GM21526 (cell line): ENCODE measurements around the gene FAU.

Experiments used
- ATAC-seq: cut with Tn5 transposase; IDR thresholded peaks from one replicate; pipeline ENCODE4 v1.9.1; 2021; ENCODE audit warnings: moderate library complexity; ENCODE audit not compliant: unreplicated experiment, low FRiP score

The FAU gene

DNA sequence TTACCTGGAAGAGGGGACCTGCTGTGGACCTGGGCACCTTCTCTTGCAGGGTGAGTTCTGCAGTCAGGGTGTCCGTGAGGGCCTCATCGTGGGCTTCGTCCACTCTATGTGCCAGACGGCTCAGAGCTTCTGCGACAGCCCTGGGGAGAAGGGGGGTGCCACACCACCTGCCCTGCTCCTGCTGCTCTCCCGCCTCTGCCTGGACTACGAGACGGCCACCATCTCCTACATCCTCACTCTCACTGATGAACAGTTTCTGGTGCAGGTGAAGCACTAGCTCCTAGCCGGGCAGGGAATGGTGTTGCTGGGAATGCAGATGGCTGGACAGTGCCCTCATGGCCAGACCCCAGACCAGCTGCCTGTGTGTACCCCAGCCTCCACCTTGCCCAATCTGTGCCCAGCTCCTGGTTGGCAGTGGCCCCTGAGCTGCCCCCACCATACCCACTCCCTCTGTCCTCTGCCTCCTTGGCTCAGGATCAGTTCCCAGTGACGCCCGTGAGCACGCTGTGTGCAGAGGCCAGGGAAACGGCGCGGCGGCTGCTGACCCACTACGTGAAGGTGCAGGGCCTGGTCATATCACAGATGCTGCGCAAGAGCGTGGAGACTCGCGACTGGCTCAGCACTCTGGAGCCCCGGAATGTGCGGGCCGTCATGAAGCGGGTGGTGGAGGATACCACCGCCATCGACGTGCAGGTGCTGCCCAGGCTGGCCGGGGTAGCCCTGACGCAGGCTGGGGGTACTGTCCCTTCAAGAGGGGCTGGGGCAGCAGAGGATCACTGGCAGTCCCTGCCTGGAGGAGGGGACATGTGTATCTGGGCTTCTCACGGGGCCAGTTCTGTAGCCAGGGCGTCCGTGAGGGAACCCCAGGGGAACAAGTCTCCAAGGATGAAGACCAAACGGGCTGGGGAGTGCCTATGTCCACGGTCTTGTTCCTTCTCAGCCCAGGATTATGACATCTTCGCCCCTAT lies 12.4 kb downstream of the FAU start:
- ATAC-seq, result no peak

DNA sequence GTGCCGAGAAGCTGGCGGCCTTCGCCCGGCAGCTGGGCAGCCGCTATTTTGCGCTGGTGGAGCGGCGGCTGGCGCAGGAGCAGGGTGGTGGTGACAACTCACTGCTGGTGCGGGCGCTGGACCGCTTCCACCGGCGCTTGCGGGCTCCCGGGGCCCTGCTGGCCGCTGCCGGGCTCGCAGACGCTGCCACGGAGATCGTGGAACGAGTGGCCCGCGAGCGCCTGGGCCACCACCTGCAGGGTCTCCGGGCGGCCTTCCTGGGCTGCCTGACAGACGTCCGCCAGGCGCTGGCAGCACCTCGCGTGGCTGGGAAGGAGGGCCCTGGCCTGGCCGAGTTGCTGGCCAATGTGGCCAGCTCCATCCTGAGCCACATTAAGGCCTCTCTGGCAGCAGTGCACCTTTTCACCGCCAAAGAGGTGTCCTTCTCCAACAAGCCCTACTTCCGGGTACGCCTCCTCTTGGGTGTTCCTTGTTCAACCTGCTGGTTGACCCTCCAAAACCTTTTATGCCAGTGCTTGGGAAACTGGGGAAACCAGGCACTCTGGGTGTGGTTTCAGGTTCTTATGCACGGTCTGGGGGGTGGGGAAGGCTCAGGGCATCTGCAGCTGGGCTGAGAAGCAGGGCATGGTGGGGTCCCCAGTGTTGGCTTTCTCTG lies 13.3 kb downstream of the FAU start:
- ATAC-seq, result no peak

DNA sequence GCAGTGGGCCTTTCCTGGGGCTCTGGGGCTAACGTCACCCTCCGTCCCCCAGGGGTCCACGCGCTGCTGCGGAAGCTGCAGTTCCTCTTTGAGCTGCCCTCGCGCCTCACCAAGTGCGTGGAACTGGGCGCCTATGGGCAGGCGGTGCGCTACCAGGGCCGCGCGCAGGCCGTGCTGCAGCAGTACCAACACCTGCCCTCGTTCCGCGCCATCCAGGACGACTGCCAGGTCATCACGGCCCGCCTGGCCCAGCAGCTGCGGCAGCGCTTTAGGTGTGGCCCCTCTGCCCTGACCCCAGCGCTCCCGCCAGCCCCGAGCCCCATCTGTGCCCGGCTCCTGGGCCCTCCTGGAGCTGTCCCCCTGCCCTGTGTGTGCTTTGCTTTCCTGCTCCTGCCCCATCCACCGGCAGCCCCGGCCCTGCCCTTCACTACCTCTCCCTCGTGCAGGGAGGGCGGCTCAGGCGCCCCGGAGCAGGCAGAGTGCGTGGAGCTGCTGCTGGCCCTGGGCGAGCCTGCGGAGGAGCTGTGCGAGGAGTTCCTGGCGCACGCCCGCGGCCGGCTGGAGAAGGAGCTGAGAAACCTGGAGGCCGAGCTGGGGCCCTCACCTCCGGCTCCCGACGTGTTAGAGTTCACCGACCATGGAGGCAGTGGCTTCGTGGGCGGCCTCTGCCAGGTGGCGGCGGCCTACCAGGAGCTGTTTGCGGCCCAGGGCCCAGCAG lies 14.0 kb downstream of the FAU start:
- no peak for ATAC-seq

DNA sequence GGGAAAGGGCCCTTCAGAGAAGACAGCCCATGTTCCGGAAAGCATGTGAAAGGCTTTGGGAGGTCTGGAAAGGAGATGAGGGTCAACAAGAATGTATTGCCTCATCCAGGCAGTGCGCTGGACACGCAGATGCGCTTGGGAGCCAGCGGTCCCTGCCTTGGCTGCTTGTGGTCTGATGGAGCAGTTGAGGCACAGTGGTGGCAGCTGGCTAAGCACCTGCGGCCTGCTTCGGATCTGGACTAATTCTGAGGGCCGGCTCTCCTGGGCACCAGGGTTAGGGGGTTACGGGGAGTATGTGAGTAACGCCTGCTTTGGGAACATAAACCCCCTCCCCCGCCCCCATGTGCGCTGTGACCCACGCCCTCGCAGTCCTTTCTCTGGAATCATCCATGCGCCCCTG lies 14.9 kb downstream of the FAU start:
- no peak for ATAC-seq

DNA sequence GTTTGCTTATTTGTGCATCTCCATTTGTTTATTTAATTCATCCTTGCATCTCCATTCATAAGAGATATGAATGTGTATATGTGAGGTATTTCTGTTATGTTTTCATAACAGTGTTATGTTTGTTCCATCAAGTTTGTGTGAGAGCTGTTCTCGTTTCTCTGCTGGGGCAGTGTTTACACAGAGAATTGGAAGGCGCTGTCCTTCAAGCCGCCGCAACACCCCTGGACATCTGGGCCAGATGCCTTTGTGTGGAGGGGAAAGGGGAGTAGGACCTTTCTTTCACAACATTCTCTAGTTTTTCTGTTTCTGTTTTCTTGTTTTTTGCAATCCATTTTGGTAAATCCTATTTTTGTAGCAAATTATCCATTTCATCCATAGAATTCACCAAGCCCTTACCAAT lies 17.3 kb downstream of the FAU start:
- no peak for ATAC-seq

DNA sequence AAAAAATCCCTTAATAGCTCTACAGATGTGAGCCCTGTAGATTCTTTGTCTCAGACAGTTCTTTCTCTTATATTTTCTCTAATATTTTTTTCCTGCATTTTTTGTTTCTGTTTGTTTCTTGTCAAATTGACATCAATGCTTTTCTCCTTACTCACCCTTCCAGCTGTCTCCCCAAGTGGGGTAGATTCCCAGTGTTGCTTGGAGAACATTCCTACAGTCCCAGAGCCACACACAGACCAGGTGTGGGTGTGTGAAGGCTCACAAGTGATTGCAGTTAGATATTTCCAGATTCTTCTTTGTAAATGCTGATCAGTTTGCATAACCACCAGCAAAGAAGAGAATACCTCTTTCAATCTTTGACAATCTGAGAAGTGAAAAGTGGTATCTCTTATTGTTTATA lies 18.5 kb downstream of the FAU start:
- ATAC-seq, result no peak

DNA sequence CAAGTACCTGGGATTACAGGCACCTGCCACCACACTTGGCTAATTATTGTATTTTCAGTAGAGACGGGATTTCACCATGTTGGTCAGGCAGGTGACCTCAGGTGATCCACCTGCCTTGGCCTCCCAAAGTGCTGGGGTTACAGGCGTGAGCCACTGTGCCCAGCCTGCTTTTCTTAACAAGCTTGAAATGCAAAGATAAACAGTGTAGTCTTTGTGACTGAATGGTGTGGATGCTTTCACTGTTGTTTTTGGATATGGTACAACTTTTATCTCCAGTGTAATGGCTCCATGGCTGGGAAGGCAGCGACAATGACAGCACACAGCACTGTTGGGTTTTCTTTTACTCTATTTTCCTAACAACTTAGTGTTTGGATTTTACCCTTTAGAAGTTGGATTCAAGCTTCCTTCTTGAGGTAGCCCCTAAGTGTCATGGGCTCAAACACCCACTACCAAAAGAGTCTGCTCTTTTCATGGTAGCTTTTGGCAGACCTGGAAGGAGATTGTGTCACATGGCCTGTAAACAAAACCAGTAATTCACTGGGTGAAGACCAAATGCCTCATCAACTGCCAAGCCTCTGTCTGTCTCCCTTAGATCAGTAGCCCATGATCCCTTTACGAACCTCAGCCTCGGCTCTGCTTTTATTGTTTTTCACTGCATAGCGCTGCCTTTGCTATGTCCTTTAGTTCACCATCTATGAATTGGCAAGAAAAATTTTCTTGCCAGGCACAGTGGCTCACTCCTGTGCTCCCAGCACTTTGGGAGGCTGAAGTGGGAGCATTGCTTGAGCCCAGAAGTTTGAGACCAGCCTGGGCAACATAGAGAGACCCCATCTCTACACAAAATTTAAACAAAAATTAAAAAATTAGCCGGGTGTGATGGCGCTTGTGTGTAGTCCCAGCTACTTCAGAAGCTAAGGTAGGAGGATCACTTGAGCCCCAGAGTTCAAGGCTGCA lies 19.5 kb downstream of the FAU start:
- no peak for ATAC-seq

DNA sequence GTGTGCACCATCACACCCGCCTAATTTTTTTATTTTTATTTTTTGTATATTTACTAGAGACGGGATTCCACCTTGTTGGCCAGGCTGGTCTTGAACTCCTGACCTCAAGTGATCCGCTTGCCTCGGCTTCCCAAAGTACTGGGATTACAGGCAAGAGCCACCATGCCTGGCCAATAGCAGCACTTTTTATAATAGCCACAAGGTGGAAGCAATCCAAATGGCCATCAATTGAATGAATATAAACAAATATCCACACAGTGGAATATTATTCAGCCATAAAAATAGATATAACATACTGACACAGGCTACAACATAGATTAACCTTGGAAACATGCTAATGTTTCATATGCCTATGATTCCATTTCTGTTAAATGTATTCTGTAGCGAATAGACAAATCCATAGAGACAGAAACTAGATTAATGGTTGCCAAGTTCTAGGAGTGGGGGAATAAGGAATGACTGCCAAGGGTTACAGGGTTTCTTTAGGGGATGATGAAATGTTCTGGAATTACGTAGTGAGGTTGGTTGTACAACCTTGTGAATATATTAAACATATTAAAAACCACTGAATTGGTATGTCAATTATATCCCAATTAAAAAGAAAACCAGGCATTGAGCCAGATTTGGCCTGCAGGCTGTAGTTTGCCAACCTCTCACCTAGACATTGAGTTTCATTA lies 21.1 kb downstream of the FAU start:
- ATAC-seq, result no peak

DNA sequence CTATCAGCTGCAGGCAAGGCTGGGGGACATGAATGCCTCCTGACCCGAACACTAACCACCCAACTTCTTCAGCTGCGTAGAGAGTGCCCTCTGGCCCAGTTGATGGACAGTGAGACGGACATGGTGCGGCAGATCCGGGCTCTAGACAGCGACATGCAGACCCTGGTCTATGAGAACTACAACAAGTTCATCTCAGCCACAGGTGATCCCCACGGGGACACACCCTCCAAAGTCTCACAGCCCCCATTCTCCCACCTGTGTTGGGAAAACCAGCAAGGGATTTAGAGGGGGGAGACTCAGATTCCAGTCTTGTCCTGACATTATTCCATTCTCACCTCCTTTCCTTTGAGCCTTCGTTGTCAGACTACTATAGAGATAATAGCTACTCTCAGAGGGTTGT lies 25.0 kb downstream of the FAU start:
- ATAC-seq, result no peak

DNA sequence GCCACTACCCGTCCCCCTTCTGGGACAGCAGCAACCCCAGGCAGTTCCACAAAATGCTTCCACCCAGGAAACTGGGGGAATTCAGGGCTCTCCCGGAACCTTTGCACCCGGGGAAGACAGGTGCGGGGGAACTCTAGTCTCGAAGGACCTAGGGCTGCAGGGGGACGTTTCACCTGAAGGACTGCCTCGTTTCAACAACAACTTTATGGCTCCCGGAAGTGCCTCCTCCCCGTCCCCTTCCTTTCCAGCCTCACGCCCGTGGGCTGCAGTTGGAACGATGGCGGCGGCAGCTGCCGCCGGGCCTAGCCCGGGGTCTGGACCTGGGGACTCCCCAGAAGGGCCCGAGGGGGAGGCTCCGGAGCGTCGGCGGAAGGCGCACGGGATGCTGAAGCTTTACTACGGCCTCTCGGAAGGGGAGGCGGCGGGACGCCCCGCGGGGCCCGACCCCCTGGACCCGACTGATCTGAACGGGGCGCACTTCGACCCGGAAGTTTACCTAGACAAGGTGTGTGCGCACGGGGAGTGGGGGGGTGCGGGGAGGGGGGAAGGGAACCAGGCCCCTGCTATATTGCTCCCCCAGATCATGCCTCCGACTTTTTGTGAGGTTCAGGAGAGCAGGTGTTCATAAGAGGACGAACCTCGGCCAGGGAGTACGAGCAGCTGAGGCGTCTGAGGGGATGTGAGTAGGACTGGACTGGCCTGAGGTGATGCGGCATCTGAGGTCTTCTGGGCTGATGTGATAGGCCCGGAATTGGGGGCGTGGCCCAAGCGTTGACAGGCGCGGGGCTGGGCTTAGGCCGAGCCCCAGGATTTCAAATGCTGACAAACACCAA lies 25.7 kb downstream of the FAU start, which contains the start of gene VPS51:
Gene VPS51 (plus strand): TSS at position 241 of the 833 bp plus-strand sequence. CDS start 37 bp downstream, at position 278.
- ATAC-seq, result peak; percentile 66

DNA sequence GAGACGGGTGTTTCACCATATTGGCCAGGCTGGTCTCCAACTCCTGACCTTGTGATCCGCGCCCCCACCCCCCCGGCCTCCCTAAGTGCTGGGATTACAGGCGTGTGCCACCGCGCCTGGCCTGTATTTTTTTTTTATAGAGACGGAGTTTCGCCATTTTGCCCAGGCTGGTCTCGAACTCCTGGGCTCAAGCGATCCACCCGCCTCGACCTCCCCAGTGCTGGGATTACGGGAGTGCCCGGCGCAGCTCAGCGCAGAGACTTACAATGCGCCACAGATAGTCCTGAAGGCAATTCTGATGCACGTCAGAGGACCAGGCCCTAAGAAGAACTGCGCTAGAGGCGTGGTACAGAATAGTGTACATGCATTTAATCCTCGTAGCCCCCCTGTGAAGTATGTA lies 26.5 kb downstream of the FAU start:
- ATAC-seq, result no peak

DNA sequence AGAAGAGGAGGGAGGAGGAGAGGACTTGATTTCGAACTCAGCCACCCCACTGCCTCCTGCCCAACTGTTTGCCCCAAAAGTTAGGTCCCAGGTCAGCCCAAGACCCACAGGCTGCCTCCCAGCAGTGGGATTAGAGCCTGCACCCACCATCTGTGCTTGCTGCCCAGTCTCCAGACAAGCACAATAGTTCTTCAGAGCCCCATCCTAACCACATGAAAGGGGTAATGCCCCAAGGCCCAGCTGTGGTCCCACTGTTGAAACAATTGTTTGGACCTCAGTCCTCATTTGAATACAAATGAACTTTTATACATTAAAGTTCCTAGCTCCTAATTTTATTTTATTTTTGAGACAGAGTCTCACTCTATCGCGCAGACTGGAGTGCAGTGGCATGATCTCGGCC lies 31.3 kb downstream of the FAU start:
- ATAC-seq, result no peak

DNA sequence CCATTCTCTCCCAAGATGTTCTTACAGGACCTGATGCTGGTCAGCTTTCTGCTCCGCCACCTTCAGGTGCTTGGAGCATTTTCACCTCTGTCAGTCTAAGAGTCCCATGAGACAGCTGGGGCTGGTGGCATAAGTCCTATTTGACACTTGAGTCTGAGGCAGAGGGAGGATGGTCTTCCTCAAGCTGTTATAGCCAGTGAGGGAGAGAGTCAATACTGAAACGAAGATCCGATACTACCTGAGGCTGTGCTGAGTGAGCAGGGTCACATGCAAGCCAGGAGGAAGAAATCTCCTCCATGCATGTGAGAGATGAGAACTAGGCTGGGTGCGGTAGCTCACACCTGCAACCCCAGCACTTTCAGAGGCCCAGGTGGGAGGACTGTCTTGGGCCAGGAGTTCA lies 32.3 kb downstream of the FAU start:
- no peak for ATAC-seq

DNA sequence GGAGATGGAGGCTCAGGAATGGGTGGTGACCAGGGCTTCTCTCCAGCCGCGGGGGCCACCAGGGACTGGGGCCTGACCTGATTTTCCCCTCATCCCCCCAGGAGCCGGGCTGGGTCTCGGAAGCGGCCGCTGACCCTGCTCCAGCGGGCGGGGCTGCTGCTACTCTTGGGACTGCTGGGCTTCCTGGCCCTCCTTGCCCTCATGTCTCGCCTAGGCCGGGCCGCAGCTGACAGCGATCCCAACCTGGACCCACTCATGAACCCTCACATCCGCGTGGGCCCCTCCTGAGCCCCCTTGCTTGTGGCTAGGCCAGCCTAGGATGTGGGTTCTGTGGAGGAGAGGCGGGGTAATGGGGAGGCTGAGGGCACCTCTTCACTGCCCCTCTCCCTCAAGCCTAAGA lies 34.1 kb downstream of the FAU start:
- no peak for ATAC-seq

DNA sequence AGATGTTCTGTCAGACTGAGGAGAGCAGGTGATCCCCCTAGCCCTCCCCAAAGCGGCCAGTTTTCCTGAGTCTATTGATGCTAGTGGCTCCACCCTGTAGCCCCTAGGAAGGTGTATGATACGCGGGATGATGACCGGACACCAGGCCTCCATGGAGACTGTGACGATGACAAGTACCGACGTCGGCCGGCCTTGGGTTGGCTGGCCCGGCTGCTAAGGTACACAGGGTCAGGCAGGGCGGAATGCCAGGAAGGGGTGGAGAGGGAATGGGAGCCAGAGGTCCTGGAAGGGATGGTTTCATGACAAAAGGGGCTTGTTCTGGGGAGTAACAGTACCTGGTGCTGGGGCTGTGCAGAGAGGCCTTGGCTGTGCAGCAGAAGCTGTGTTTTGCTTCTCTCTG lies 34.7 kb downstream of the FAU start:
- ATAC-seq, result no peak

DNA sequence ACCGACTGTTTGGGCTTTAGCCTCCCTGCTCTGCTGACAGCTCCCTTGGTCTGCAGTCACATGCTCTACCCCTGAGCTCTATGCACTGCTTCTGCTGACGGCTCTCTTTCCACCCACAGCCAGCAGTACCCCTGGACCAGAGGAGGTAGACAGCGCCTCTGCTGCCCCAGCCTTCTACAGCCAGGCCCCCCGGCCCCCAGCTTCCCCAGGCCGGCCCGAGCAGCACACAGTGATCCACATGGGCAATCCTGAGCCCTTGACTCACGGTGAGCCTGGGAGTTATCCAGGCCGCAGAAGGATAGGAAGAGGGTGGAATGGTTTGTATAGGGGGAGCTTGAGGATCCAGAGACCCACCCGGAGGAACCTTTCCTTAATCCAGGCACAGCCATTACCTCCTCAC lies 35.1 kb downstream of the FAU start:
- no peak for ATAC-seq

DNA sequence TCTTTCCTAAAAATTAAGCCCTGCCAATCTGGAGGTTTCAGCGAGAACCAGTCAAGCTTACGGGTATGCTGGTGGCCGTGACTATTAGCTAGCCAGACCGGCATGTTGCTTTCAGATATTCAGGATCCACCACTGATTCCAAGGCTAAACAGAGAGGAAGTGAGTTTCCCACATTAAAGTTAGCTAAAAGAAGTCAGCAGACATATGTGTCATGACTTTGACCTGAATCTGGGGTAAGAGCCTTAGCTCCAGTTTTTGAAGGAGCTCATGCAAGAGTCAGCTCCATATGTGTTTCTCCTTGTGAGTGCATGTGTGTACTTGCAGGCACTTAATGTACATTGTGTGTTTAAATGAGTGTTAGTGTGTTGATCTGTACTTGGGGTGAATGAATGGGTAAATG lies 36.5 kb downstream of the FAU start:
- no peak for ATAC-seq

DNA sequence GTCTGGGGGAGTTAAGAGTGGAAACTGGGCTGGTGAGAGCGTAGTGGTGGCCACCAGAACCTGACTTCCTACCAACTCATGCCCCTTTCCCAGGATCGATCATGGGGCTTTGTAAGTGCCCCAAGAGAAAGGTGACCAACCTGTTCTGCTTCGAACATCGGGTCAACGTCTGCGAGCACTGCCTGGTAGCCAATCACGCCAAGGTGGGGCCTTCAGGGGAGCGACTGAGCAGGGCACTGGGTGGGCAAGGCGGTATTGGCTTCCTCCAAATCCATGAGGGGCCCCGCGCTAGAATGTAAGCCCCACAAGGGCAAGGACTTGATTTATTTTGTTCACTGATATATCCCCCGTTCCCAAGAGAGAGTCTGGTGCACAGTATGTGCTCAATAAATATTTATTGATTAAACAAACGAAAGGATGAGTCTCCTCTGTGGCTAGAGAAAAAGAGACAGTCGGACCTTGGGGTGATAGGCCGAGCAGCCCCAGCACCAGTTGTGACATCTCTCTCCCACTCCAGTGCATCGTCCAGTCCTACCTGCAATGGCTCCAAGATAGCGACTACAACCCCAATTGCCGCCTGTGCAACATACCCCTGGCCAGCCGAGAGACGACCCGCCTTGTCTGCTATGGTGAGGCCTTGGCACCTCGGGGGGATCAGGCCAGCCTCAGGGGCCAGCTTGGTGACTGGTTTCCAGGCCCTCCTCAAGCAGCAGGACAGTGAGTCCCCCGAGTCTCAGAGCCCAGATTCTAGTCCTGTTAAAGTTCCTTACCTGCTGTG lies 37.1 kb downstream of the FAU start:
- ATAC-seq, result peak; percentile 7
